NCI-H526 (cell line): ENCODE measurements around the gene SLC11A1.
A peak's percentile ranks its signal among the peaks of the same experiment; 100 is the strongest.

ENCODE experiments used
- DNase-seq, 2 experiments: peaks; one replicate each; lab custom pipeline; 2025; lab: John Stamatoyannopoulos, UW

Gene SLC11A1

GRCh38 chr2:218394298-218395089 lies 12.4 kb downstream of the SLC11A1 start:
- DNase-seq = no peak

- DNase-seq = no peak
Measured at GRCh38 chr2:218395090-218395444, 13.0 kb downstream of the SLC11A1 start.

GRCh38 chr2:218395456-218395825 lies 13.4 kb downstream of the SLC11A1 start:
- peak in 1 of 2 experiments; percentile 65 for DNase-seq

DNA sequence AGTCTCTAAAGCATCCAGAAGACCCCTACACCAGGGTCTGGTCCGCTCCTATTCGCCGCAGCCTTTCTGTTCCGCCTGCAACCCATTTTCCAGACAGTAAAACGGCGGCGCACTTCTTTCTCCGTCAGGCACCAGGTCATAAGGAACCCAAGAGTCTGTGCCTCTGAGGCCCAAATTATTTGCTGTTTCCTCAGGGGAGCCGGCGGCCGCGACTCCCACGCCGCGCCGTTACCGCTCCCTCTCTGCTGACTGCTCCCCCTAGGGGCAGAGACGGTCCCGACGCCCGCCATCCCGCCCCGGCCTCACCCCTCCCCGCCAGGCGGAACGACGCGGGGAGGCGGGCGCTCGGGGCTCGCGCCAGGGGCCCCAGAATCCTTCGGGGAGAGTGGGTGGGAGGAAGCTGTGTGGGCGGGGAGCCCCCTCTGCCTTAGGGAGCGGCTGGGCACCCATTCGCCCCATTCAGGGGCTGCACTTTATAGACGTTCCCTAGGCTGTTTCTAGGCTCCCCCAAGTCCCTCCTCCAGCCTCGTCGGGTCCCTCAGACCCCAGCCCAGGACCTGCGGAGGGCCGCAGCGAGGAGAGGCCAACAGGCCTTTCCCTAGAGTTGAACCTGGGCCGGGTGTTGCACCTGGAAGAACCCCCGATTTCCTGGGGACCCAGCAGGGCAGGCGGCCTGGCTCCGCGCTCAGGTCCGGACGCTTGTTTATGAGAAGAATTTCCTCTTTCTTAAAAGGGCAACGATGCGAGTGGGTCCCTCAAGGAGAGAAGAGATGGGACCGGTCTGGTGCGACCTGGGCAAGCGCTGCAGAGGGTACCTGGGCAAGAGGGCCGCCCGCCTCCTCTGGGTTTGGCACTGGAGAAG lies 14.0 kb downstream of the SLC11A1 start:
- peak; percentile 91 to 95 for DNase-seq

DNA sequence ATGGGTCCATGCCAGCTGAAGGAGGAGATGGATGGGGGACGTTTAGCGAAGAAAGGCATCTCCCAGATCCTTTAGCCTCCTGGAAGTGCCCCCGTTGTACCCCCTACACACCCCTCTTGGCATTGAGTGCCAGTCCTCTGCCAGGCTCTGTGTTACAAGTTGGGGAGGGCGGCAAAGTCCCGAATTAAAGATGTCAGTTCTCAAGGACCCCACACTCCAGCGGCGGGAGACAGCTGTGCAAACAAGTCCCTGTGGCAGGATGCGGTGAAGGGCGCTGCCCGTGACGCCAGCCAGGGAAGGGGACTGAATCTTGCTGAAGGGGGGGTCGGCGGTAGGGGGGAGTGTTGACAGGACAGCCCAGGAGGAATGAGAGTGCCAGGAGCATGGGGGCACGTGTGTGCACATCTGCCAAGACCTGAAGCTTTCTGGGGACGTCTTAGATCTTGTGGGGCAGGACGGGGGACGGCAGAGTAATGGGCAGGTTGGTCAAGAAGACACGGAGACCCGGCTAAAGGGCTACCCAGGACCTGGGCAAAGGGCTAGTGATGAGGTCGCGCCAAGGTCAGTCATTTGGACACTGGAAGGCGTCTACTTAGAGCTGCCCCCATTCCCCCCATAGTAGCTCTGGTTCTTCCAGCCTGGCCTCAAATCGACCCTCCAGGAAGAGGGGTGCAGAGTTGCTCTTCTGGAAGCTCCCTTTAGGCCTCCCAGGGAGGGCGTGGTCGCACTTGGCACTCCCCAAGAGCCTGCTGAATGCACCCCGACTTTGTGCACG lies 14.8 kb downstream of the SLC11A1 start:
- DNase-seq = peak; percentile 60 to 63

GRCh38 chr2:218397463-218397819 lies 15.4 kb downstream of the SLC11A1 start:
- no peak for DNase-seq

DNA sequence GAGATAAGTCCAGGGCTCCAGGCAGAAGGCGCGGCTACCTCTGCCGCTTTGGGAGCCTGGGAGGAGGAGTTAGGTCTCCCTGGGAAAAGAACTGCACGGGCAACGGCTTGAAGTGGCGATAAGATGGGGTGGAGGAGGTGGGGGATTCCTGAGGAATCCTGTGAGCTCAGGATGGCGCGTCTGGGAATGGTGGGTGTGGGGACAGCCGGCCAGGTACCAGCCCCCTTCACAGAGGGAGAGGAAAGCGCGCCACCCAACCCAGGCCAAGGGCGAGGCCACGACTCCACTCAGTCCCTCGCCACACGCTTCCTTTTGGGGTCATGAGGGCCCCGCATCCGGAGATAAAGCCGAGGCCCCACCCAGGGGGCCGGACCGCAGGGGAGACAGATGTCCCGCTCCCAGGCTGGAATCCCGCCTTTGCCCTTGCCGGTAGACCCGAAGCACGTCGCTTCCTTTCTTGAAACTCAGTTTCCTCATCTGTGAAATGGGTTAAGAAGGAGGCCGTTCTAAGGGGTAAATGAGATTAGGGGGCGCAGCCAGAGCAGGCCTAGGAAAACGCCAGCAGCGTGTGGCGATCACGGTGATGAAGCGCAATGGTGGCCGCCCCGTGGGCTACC lies 15.9 kb downstream of the SLC11A1 start:
- DNase-seq = peak; percentile 27 to 65

DNA sequence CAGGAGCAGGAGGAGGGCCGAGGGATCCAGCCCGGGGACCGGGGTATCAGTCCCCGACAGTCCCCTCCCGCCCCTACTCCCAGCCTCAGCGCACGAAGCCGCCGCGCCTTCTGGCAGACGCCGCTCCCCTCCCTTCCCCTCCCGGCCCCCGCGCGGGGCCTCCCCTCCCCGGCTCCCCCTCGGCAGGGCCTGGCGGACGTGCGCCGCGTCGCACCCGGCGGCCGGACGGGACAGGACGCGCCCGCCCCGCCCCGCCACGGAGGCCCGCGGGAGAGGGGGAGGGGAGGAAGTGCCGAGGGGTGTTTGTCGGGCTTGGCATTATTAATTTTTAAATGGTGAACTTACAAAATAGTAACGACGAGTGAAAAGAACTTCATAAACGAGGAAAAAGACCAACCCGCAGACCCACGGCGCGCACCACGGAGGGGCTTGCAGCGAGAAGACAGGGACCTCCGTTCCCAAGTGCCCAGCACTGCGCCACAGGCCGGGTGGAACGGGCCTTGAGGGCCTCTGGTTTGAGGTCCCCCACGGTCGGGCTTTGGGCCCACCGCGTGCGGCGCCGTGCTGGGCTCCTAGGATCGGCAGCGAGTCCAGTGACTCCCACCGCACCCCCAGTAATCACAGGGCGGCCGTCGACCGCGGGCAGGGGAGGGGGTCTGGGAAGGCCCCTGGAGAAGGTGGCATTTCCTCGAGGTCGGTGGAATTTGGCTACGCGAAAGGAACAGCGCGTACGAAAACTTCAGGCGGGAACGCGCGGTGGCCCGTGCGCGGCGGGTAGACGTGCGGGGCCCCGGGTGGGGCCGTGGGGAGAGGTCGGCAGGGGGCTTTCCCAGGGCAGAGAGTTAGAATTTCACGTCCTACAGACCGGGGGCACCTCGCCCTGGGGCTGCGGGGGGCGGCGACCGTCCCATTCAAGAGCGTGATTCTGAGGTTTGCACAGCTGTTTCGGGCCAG lies 16.6 kb downstream of the SLC11A1 start:
- DNase-seq = peak in 1 of 2 experiments; percentile 57

- DNase-seq = peak; percentile 79 to 97
Measured at GRCh38 chr2:218399391-218400166, 17.5 kb downstream of the SLC11A1 start, which contains the start of gene CTDSP1. TSS of gene CTDSP1 (plus strand) at chr2:218399868. CDS start at chr2:218400091, 223 bp downstream.

DNA sequence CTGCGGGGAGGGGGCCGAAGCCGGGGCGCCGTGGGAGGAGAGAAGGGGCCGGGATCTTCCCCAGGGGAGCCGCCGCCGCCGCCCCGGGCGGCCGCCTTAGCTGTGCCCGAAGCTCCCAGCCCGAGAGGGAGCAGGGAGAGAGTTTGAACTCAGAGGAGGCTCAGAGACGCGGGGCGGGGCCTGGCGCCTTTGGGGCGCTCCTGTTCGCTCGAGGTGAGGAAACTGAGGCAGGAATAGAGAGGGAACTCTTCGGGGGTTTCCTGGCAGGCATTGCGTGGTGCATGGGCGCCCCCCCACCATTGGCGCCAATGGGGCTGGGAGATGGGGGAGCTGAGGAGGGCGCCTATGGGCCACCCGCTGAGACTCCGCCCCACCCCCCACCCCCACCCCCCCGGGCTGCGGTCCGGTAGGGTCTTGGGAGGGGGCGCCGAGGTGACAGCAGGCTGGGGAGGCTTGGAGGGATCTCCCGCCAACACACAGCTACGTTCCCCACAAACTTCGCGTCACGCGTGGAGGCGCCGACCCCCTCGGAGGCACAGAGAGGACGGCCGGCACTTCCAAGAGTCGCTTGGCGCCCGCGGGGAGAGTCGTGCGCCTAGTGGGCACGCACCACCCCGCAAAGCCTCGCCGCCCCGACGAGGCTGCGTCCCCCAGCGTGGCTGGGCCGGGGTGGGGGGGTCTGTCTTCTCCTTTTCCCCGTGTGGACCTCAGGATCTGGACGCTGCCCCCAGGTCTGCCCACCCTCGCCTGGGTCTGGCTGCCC lies 18.3 kb downstream of the SLC11A1 start:
- peak in 1 of 2 experiments; percentile 49 for DNase-seq

DNA sequence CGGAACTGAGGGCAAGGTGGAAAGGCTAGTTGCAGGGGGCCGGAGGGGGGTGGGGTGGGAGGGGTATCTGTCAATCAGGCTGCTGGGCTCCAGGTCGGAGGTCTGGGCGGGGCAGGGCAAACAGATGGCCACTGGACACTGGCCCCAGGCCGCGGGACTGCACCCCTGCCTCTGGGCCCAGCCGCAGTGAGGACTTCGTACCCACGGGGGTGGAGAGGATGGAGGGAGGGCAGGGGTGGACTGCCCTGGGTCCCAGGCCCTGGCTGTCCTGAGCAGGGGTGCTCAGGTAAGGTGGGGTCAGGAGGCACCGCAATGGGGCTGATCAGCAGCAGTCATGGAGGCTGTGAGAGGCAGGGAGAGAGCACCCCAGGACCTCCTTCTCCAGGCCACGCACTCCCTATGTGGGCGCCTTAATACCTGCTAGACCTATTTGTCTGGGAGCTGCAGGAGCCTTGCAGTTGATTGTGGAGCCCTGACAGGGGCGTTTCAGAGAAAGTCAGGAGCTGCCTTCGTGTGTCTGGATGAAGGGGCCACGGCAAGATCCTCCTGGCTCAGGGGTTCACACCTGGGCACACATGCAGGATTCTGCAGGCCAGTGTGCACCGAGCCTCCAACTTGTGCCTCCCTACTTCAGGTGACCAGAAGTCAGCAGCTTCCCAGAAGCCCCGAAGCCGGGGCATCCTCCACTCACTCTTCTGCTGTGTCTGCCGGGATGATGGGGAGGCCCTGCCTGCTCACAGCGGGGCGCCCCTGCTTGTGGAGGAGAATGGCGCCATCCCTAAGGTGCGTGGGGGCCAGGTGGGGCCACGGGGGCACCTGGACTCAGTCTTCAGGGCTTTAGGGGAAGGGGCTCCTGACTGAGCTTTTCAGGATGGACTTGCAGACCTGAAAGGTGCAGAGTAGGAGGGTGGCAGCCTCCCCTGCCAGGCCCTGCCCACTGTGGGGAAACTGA lies 19.1 kb downstream of the SLC11A1 start:
- peak in 1 of 2 experiments; percentile 36 for DNase-seq

- no peak for DNase-seq
Measured at GRCh38 chr2:218401890-218402289, 19.8 kb downstream of the SLC11A1 start.

DNA sequence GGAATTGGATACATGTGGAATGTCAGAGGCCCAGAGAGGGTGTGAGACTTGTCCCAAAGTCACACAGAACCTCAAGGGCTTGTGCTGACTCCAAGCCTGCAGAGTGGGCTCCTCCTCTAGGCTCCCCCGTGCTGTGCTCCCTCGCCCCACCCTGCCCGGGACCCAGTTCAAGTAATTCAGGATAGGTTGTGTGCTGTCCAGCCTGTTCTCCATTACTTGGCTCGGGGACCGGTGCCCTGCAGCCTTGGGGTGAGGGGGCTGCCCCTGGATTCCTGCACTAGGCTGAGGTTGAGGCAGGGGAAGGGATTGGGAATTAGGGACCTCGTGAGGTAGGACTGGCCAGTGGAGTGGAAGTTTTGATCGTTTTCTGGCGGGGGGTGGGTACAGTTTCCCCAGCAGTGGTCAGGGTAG lies 20.4 kb downstream of the SLC11A1 start:
- DNase-seq = no peak

DNA sequence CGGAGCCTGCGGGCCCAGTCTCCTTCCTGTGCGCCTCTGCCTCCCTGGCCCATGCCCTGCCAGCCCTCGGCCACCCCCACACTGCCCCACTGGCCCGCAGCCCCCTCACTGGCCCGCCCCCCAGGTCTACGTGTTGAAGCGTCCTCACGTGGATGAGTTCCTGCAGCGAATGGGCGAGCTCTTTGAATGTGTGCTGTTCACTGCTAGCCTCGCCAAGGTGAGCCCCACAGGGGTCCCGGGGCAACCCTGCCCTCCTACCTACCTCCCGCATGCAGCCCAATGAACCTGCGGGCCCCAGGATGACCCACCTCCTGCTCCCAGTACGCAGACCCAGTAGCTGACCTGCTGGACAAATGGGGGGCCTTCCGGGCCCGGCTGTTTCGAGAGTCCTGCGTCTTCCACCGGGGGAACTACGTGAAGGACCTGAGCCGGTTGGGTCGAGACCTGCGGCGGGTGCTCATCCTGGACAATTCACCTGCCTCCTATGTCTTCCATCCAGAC lies 20.9 kb downstream of the SLC11A1 start:
- DNase-seq = no peak

- DNase-seq = no peak
Measured at GRCh38 chr2:218403810-218404209, 21.7 kb downstream of the SLC11A1 start.

- no peak for DNase-seq
Measured at GRCh38 chr2:218404351-218405085, 22.4 kb downstream of the SLC11A1 start.
